ENCODE data around the gene CAPN14. TPM values are rescaled to one million over a fixed set of nuclear protein-coding genes. Genes with fewer than 3 reads are reported as not detected.

CAPN14 gene
- total RNA-seq, 1 donor from 2014 or later = 0.47 TPM

DNA sequence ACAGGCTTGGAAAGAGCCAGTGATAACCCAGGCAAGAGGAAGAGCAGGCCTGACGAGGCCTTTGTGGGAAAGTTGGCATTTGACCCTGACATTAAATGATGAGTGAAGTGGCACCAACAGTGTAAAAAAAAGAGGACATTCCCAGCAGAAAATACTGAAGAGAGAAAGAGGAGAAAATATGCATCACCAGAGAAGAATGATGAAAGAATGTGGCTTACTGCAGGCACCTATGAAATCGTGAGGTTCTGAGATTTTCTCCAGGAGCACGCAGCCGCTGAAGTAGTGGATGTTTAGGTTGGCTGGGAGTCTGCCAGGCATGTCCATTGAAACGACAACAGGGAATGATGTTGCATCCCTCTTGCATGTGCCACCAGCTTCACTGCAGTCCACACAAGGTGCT is 30.4 kb upstream of the CAPN14 start:
- Mint-ChIP-seq H3K4me1 (no peaks in the 10 kb centered on the region), H3K27me3 (ENCODE audit: low read depth) (no peaks in the 10 kb centered on the region), H3K36me3 (ENCODE audit: low read depth) (peaks cover 6% of the 10 kb centered on the region), H3K4me3 (no peak overlapping the region), H3K9me3 (no peaks in the 10 kb centered on the region), H3K27ac (ENCODE audit: unreplicated experiment) (peak overlapping the region; percentile 22)
- no peak for DNase-seq (ENCODE audit: low read depth, low spot score)
- TF ChIP-seq, protein P1, sequence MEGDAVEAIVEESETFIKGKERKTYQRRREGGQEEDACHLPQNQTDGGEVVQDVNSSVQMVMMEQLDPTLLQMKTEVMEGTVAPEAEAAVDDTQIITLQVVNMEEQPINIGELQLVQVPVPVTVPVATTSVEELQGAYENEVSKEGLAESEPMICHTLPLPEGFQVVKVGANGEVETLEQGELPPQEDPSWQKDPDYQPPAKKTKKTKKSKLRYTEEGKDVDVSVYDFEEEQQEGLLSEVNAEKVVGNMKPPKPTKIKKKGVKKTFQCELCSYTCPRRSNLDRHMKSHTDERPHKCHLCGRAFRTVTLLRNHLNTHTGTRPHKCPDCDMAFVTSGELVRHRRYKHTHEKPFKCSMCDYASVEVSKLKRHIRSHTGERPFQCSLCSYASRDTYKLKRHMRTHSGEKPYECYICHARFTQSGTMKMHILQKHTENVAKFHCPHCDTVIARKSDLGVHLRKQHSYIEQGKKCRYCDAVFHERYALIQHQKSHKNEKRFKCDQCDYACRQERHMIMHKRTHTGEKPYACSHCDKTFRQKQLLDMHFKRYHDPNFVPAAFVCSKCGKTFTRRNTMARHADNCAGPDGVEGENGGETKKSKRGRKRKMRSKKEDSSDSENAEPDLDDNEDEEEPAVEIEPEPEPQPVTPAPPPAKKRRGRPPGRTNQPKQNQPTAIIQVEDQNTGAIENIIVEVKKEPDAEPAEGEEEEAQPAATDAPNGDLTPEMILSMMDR (conservative IDR thresholded peaks at IDR 0.05) = no peak

DNA sequence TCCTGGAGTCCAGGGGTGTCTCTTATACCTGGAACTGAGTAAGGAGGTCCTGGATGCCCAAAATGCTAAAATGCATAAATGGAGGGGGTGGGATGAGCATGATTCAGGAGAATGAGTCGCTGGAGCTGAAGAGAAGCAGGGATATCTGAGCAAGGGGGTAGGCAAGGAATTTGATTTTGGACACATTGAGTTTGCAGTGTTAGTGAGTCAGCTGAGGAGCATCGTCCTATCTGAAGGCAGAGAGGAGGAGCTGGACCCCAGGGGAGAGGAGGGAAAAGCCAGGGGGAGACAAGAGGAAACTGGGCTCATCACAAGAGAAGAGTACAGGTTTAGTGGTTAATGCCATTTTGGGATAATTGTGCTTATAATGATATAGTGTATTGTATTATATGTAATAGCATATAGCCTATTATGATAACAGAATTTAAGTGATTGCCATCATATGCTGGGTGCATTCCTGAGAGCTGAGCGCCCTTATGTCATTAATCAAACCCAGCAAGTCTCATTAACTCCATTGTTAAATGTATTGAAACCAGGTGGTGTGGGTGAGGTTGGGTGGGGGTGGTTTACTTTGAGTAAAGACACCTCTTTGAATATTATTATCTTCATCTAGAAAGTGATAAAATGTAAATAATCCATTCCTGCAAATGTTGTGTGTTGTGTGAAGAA is 29.0 kb upstream of the CAPN14 start:
- H3K4me3 Mint-ChIP-seq = no peak overlapping the region
- no peak overlapping the region for H3K27ac Mint-ChIP-seq (ENCODE audit: unreplicated experiment)
- H3K27me3 Mint-ChIP-seq (ENCODE audit: low read depth) = no peaks in the 10 kb centered on the region
- H3K9me3 Mint-ChIP-seq = no peaks in the 10 kb centered on the region
- peaks cover 6% of the 10 kb centered on the region for H3K36me3 Mint-ChIP-seq (ENCODE audit: low read depth)
- TF ChIP-seq, protein P1 (conservative IDR thresholded peaks at IDR 0.05) = no peak
- H3K4me1 Mint-ChIP-seq = no peaks in the 10 kb centered on the region
- no peak for DNase-seq (ENCODE audit: low read depth, low spot score)

DNA sequence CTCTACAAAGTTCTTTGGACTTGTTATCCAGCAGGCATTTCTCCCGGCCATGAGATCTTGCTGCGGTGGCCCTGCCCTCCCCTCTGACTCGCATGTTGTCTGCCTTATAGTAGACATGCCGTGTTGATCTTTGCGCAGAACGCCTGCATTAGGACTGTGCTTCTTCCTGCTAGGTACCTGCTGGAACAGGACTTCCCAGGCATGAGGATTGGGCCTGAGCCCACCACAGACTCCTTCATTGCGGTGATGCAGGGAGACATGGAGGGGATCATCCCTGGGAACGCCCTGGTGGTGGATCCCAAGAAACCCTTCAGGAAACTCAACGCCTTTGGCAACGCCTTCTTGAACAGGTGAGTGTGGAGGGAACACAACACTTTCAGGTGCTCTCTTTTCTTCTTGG is 26.8 kb upstream of the CAPN14 start:
- Mint-ChIP-seq H3K27me3 (ENCODE audit: low read depth) (no peaks in the 10 kb centered on the region), H3K4me3 (no peak overlapping the region), H3K9me3 (no peaks in the 10 kb centered on the region), H3K36me3 (ENCODE audit: low read depth) (peaks cover 6% of the 10 kb centered on the region), H3K27ac (ENCODE audit: unreplicated experiment) (no peak overlapping the region), H3K4me1 (no peaks in the 10 kb centered on the region)
- TF ChIP-seq, protein P1 (conservative IDR thresholded peaks at IDR 0.05) = no peak
- no peak for DNase-seq (ENCODE audit: low read depth, low spot score)

- Mint-ChIP-seq H3K36me3 (ENCODE audit: low read depth) (peaks cover 6% of the 10 kb centered on the region), H3K4me3 (no peak overlapping the region), H3K27ac (ENCODE audit: unreplicated experiment) (no peak overlapping the region), H3K27me3 (ENCODE audit: low read depth) (no peaks in the 10 kb centered on the region), H3K9me3 (no peaks in the 10 kb centered on the region), H3K4me1 (peaks cover 6% of the 10 kb centered on the region)
- TF ChIP-seq, protein P1 (conservative IDR thresholded peaks at IDR 0.05) = no peak
- DNase-seq (ENCODE audit: low read depth, low spot score) = no peak
Observed at GRCh38 chr2:31243053-31243452, 25.7 kb upstream of the CAPN14 start.

DNA sequence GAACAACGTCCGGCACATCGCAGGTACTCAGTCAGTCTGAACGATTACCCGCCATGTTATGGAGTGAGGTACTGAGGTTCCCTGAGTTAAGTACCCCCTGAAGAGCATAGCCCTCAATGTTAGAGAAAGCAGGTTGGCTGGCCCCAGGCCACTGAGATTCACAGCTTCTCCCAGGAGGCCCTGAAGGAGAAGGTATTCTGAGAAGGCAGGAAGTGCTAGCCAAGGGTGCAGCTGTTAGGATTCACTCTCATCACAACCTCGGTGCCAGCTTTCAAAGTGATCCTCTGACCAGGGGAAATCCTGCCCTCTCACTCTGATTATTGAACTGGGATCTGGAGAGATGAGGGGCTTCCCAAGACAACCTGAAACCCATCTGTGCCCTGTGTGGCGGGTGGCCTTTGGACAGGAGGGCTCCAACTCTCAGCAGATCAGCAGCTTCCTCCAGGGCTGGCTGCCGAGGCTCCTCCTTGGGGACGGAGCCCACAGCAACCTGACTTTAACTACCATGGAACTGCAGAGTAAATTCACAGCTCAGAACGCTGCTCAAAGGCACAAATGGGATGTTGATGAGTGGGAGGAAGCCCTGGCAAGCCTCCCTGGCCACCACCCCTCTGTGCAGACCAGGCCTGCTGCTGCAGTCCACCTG is 24.4 kb upstream of the CAPN14 start:
- TF ChIP-seq, protein P1 (conservative IDR thresholded peaks at IDR 0.05) = no peak
- Mint-ChIP-seq H3K9me3 (no peaks in the 10 kb centered on the region), H3K4me3 (no peak overlapping the region), H3K4me1 (peaks cover 12% of the 10 kb centered on the region), H3K27ac (ENCODE audit: unreplicated experiment) (no peak overlapping the region), H3K36me3 (ENCODE audit: low read depth) (peaks cover 3% of the 10 kb centered on the region), H3K27me3 (ENCODE audit: low read depth) (no peaks in the 10 kb centered on the region)
- DNase-seq (ENCODE audit: low read depth, low spot score) = no peak
